SH-SY5Y (cell line): Measurements from ENCODE around the gene AOPEP.

Experiments
- GATA2 ChIP-seq: IDR thresholded peaks from 2 replicates; pipeline ENCODE4 v1.6.1; 2011; ENCODE audit warnings: mild to moderate bottlenecking, low read depth, low read length
- GATA3 ChIP-seq: IDR thresholded peaks from 2 replicates; pipeline ENCODE4 v1.6.1; 2011; ENCODE audit warnings: low read depth, mild to moderate bottlenecking, low read length, moderate library complexity

DNA sequence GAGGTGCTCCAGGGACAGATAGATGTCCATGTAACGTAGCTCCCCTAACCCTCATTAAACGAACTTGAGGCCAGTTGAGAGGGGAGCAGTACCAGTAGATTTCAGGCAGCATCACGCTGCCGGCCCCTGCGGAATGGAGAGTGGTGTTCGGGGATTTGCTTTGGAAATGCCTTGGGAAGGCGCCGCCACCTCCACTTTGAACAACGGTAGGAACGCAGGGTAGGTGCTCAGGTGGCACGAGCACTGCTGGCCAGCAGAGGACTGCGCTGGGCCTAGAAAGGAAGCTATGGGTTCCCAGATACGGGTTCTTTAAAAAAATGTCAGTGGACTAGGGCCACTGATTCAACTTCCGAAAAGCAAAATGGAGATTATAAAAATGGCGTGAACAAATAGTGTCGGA, 319.3 kb downstream of the AOPEP start:
- TF ChIP-seq GATA2 = no peak
- TF ChIP-seq GATA3 = no peak
